AG04449 (cell line): ENCODE measurements around the gene STYK1.

Experiments
- CTCF ChIA-PET: fragments of 350-600 bp; formaldehyde crosslinking; extraction: SDS; loops from one replicate; lab custom pipeline; 2021; ENCODE audit warnings: antibody characterized with exemption; lab: Yijun Ruan, JAX
- POLR2A ChIA-PET: fragments of 400-600, 350-600 bp; formaldehyde crosslinking; extraction: SDS; loops from one replicate; lab custom pipeline; 2020; ENCODE audit warnings: antibody characterized with exemption, inconsistent platforms; lab: Yijun Ruan, JAX
- DNase-seq: peaks from one replicate; pipeline ENCODE4 v3.0.0-alpha.2; 2010; ENCODE audit warnings: low read depth, low spot score
- H3K4me3 ChIP-seq: 2 replicates; pipeline ENCODE4 v1.5.1; 2011; ENCODE audit warnings: low read depth, mild to moderate bottlenecking, control low read depth, low read length
- CTCF ChIP-seq: IDR thresholded peaks from one replicate; pipeline ENCODE4 v1.5.1; 2011; ENCODE audit warnings: mild to moderate bottlenecking, moderate library complexity, low read length, control low read depth, inconsistent platforms; ENCODE audit not compliant: insufficient read depth; ENCODE audit errors: missing control alignments

Gene STYK1

GRCh38 chr12:10610188-10610587 lies 63.7 kb downstream of the STYK1 start:
- TF ChIP-seq CTCF = no peak
- CTCF ChIA-PET = interaction anchor here (1.1 to 1.9 kb wide), 2 partner anchors 66 to 161 kb away, joined by 4 read pairs; no protein-coding TSS in a partner anchor
- POLR2A ChIA-PET = no interaction called here
- DNase-seq = no peak
- H3K4me3 ChIP-seq = no peak overlapping the region

GRCh38 chr12:10607885-10608458 lies 65.9 kb downstream of the STYK1 start:
- DNase-seq = no peak
- CTCF ChIA-PET = interaction anchor here (0.7 to 3.1 kb wide), 10 partner anchors 8 to 371 kb away, joined by 3 to 21 read pairs (median 3); no protein-coding TSS in a partner anchor
- TF ChIP-seq CTCF = peak; percentile 39
- POLR2A ChIA-PET = no interaction called here
- H3K4me3 ChIP-seq = no peak overlapping the region

DNA sequence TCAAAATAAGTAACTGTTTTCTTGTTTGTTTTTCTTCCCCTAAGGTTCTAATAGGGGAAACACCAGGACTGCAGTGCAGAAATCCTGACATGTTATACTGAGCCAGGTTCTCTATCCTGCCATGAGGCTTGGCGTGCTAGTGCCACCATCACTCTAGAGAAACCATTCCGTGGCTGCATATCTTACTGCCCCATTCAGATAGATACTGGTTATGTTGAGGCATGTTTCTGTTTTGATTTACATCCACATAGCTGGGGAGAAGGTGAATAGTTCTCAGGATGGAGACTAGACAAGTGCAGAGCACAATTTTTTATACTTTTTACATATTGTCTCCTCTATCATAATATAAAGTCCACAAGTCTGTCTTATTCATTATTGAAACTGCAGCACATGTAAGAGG lies 72.0 kb downstream of the STYK1 start:
- POLR2A ChIA-PET = no interaction called here
- no peak for DNase-seq
- H3K4me3 ChIP-seq = no peak overlapping the region
- CTCF ChIA-PET = no interaction called here
- no peak for TF ChIP-seq CTCF

DNA sequence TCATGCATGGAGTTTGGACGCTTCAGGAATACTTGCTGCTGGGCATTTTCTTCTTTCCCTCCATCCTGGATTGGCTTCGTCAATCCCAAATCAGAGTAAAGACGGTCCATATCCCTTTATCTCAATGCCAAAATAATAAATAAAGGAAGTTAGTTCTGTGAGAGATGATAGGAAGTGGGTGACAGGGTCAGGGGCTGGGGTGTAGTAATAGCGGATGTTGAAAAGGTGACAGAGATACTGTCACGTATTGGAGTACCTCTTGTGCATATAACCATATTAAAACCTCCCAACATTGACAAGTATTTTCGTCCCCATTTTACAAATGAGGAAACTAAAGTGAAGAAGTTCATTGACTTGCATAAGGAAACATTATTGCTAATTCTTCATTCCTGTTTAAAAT lies 72.9 kb downstream of the STYK1 start:
- CTCF ChIA-PET = no interaction called here
- TF ChIP-seq CTCF = no peak
- POLR2A ChIA-PET = no interaction called here
- DNase-seq = no peak
- no peak overlapping the region for H3K4me3 ChIP-seq

DNA sequence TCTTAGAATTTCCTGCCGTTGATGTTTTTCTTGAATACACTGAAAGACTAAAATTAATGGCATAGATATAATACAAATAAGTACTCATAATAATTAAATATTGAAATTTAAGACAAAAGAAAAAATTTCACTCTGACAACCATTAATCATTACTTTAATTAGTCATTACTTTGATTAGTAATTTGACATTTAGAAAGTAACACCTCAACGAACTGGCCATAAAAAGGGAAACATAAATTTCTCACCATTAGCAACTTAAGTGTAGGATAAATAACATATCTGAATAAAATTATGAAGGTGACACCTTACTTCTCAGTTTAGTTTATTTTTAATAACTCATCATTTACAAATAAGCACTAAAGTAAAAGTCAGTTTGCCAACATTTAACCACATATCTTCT lies 78.0 kb downstream of the STYK1 start:
- CTCF ChIA-PET = no interaction called here
- no peak overlapping the region for H3K4me3 ChIP-seq
- no peak for TF ChIP-seq CTCF
- DNase-seq = no peak
- POLR2A ChIA-PET = no interaction called here

DNA sequence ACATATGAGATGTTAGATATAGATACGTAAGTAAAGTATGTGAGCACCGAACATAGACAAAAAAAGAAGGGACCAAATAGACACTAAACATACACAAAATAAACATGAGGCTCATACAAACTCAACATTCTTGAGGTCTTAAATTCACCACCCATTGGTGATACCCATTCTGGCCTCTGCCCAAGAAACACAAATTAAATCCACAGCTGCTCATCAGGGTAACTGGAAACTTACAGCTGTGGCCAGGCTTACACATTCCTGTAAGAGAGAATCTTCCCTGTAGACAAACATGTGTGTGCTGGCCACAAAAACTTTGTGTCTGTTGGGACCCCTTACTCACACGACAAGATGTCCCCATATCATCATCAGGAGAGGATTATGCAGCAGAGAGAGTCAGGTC lies 82.9 kb downstream of the STYK1 start:
- ChIA-PET POLR2A (no interaction called here), CTCF (no interaction called here)
- no peak for TF ChIP-seq CTCF
- no peak overlapping the region for H3K4me3 ChIP-seq
- DNase-seq = no peak
